Osteocyte (in vitro differentiated cells): Measurements from ENCODE around the gene TJP1. TPM values are rescaled to one million over a fixed set of nuclear protein-coding genes. Genes with fewer than 3 reads are reported as not detected.

Source experiments
- DNase-seq: peaks from one replicate; pipeline ENCODE4 v3.0.0; 2021; ENCODE audit warnings: mixed read lengths; ENCODE audit not compliant: unreplicated experiment; ENCODE audit errors: extremely low spot score
- H3K27ac Mint-ChIP-seq: one replicate; pipeline ENCODE4 v1.8.0; 2021; ENCODE audit warnings: mild to moderate bottlenecking, mixed read lengths; ENCODE audit not compliant: unreplicated experiment
- H3K27me3 Mint-ChIP-seq: one replicate; pipeline ENCODE4 v1.8.0; 2021; ENCODE audit warnings: mixed read lengths; ENCODE audit not compliant: unreplicated experiment
- H3K36me3 Mint-ChIP-seq: one replicate; pipeline ENCODE4 v1.8.0; 2021; ENCODE audit warnings: mixed read lengths; ENCODE audit not compliant: unreplicated experiment
- H3K4me1 Mint-ChIP-seq: one replicate; pipeline ENCODE4 v1.8.0; 2021; ENCODE audit warnings: mixed read lengths; ENCODE audit not compliant: unreplicated experiment
- H3K4me3 Mint-ChIP-seq: one replicate; pipeline ENCODE4 v1.8.0; 2021; ENCODE audit warnings: mild to moderate bottlenecking, moderate library complexity, mixed read lengths; ENCODE audit not compliant: unreplicated experiment
- H3K9me3 Mint-ChIP-seq: one replicate; pipeline ENCODE4 v1.8.0; 2021; ENCODE audit warnings: mixed read lengths; ENCODE audit not compliant: unreplicated experiment
- CTCF ChIP-seq: fragments of 200-600 bp; sonication (generic); IDR thresholded peaks from 2 replicates; pipeline ENCODE4 v1.5.0; 2021; ENCODE audit warnings: antibody characterized with exemption, mild to moderate bottlenecking, moderate library complexity
- total RNA-seq: library from RNA; stranded (reverse); gene quantifications from 2 replicates; pipeline ENCODE4 v1.2.1, GENCODE V29; 2021

TJP1 gene
- total RNA-seq, 1 donor from 2014 or later: 113 TPM

GRCh38 chr15:29670998-29671981 is 151.0 kb downstream of the TJP1 start:
- Mint-ChIP-seq H3K27ac (peak overlapping the region; percentile 91), H3K4me3 (no peak overlapping the region), H3K36me3 (no peaks in the 10 kb centered on the region), H3K9me3 (no peaks in the 10 kb centered on the region), H3K27me3 (no peaks in the 10 kb centered on the region), H3K4me1 (peaks cover 48% of the 10 kb centered on the region)
- no peak for TF ChIP-seq CTCF
- DNase-seq: no peak

- peaks cover 44% of the 10 kb centered on the region for H3K4me1 Mint-ChIP-seq
- H3K36me3 Mint-ChIP-seq: no peaks in the 10 kb centered on the region
- H3K4me3 Mint-ChIP-seq: no peak overlapping the region
- H3K27me3 Mint-ChIP-seq: no peaks in the 10 kb centered on the region
- H3K9me3 Mint-ChIP-seq: no peaks in the 10 kb centered on the region
- H3K27ac Mint-ChIP-seq: peak overlapping the region; percentile 91
- no peak for TF ChIP-seq CTCF
- no peak for DNase-seq
These were observed 152.0 kb downstream of the TJP1 start for GRCh38 chr15:29670266-29670665.

GRCh38 chr15:29669823-29670222 is 152.4 kb downstream of the TJP1 start:
- no peak overlapping the region for H3K4me3 Mint-ChIP-seq
- no peak for DNase-seq
- peaks cover 44% of the 10 kb centered on the region for H3K4me1 Mint-ChIP-seq
- no peaks in the 10 kb centered on the region for H3K36me3 Mint-ChIP-seq
- H3K27me3 Mint-ChIP-seq: no peaks in the 10 kb centered on the region
- H3K27ac Mint-ChIP-seq: no peak overlapping the region
- TF ChIP-seq CTCF: no peak
- H3K9me3 Mint-ChIP-seq: no peaks in the 10 kb centered on the region

GRCh38 chr15:29668120-29668602 is 154.1 kb downstream of the TJP1 start:
- no peak overlapping the region for H3K4me3 Mint-ChIP-seq
- peak; percentile 90 for DNase-seq
- no peak overlapping the region for H3K27ac Mint-ChIP-seq
- TF ChIP-seq CTCF: peak; percentile 85
- H3K4me1 Mint-ChIP-seq: peaks cover 37% of the 10 kb centered on the region
- H3K36me3 Mint-ChIP-seq: no peaks in the 10 kb centered on the region
- no peaks in the 10 kb centered on the region for H3K9me3 Mint-ChIP-seq
- H3K27me3 Mint-ChIP-seq: no peaks in the 10 kb centered on the region

- no peaks in the 10 kb centered on the region for H3K9me3 Mint-ChIP-seq
- H3K4me3 Mint-ChIP-seq: no peak overlapping the region
- TF ChIP-seq CTCF: no peak
- DNase-seq: no peak
- no peaks in the 10 kb centered on the region for H3K36me3 Mint-ChIP-seq
- peaks cover 24% of the 10 kb centered on the region for H3K4me1 Mint-ChIP-seq
- no peak overlapping the region for H3K27ac Mint-ChIP-seq
- H3K27me3 Mint-ChIP-seq: no peaks in the 10 kb centered on the region
These were observed 156.0 kb downstream of the TJP1 start for GRCh38 chr15:29666241-29666640.
